Measurements from ENCODE around the gene DNAJA1. TPM values are rescaled to one million over a fixed set of nuclear protein-coding genes. Genes with fewer than 3 reads are reported as not detected.

The DNAJA1 gene
- total RNA-seq, 1 experiment from 2014 or later, result 74.5 TPM

DNA sequence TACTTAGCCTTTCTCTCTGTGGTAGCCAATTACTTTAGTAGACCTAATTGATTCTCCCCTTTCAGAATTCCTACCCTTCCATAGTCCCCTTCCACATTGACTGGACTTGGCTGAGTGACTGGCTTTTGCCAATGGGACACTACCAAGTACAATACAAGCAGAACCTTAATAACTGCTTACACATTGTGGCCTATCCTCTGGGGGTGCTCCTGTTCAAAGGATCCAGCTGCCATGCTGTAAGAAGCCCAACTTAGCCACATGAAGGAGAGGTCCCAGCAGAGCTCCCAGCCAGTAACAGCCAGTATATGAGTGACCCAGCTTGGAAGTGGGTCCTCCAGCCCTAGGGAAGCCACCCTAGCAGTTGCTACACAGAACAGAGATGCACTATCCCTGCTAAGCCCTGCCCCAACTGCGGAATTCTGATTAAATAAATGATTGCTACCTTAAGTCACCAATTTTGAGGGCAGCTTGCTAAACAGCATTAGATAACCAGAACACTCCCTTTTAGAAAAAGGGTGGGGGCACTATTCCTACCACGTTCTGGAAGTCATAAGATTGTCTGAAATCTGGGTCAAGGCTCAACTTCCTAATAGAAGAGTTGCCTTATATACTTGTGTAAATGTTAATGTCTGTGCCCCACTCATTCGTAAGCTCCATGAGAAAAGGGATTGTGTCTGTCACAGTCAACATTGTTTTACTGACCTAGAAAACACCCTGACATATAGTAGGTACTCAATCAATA is 12.6 kb upstream of the DNAJA1 start:
- Mint-ChIP-seq H3K4me1 (peaks cover 27% of the 10 kb centered on the region), H3K4me3 (no peak overlapping the region), H3K36me3 (no peaks in the 10 kb centered on the region), H3K9me3 (no peaks in the 10 kb centered on the region), H3K27ac (no peak overlapping the region), H3K27me3 (ENCODE audit: low read depth) (no peaks in the 10 kb centered on the region)
- TF ChIP-seq NR2C2 (CRISPR knock-in tag; IDR thresholded peaks at IDR 0.05), result no peak
- no peak for ATAC-seq
- ChIA-PET CTCF (no interaction called here), POLR2A (interaction anchor here (2.2 kb wide), 1 partner anchor 12 kb away, joined by 10 read pairs; the partner anchor contains the start of gene DNAJA1)
- DNase-seq (ENCODE audit: low spot score), result no peak

DNA sequence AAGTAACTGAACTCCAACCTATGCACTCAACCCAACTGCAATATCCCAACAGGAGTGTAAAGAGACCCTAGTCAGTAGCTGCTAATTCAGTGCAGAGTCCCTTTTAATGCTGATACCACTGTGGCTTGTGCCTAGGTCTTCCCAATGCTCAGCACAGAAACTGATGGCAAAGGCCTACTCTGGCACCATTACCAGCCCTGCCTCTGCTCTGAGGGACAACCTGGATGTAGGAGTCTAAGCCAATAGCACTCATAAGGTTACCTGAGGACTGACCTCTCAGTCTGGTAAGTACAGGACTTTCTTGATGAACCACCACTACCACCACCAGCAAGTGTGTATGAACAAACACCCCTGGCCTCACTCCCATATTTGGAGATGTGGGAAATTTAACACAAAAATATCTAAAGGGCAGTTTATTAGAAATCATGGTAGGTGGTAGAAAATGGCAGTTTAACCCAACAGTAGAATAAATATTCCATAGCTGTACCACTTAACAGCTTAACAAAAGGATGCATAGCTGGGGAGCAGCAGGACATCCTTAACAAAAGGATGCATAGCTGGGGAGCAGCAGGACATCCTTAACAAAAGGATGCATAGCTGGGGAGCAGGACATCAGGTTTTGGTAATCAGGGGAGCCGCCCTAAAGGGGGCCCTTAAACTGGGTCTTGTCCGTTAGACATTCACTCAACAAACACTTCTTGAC is 11.0 kb upstream of the DNAJA1 start:
- Mint-ChIP-seq H3K4me1 (peaks cover 27% of the 10 kb centered on the region), H3K4me3 (peak overlapping the region; percentile 11; the same call in 1 of the 2 replicates), H3K36me3 (no peaks in the 10 kb centered on the region), H3K9me3 (no peaks in the 10 kb centered on the region), H3K27me3 (ENCODE audit: low read depth) (no peaks in the 10 kb centered on the region), H3K27ac (peak overlapping the region; percentile 30; the same call in 1 of the 2 replicates)
- ChIA-PET POLR2A (interaction anchor here (1.0 to 1.1 kb wide), 3 partner anchors 11 to 30 kb away, joined by 3 to 10 read pairs (median 4); partner anchors contain the start of genes APTX and DNAJA1), CTCF (interaction anchor here (0.8 kb wide), 1 partner anchor 11 kb away, joined by 3 read pairs; the partner anchor contains the start of gene DNAJA1)
- TF ChIP-seq, protein P1, sequence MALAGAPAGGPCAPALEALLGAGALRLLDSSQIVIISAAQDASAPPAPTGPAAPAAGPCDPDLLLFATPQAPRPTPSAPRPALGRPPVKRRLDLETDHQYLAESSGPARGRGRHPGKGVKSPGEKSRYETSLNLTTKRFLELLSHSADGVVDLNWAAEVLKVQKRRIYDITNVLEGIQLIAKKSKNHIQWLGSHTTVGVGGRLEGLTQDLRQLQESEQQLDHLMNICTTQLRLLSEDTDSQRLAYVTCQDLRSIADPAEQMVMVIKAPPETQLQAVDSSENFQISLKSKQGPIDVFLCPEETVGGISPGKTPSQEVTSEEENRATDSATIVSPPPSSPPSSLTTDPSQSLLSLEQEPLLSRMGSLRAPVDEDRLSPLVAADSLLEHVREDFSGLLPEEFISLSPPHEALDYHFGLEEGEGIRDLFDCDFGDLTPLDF (CRISPR knock-in tag; IDR thresholded peaks at IDR 0.05), result no peak
- TF ChIP-seq JUN (CRISPR knock-in tag; IDR thresholded peaks at IDR 0.05) (no peak), CREB1 (CRISPR knock-in tag; IDR thresholded peaks at IDR 0.05) (no peak), ZNF396 (CRISPR knock-in tag; IDR thresholded peaks at IDR 0.05; ENCODE audit: borderline replicate concordance) (no peak), NR1H2 (CRISPR knock-in tag; IDR thresholded peaks at IDR 0.05) (no peak), TCF7 (CRISPR knock-in tag; IDR thresholded peaks at IDR 0.05; ENCODE audit: low read depth) (no peak)
- TF ChIP-seq, protein P2, sequence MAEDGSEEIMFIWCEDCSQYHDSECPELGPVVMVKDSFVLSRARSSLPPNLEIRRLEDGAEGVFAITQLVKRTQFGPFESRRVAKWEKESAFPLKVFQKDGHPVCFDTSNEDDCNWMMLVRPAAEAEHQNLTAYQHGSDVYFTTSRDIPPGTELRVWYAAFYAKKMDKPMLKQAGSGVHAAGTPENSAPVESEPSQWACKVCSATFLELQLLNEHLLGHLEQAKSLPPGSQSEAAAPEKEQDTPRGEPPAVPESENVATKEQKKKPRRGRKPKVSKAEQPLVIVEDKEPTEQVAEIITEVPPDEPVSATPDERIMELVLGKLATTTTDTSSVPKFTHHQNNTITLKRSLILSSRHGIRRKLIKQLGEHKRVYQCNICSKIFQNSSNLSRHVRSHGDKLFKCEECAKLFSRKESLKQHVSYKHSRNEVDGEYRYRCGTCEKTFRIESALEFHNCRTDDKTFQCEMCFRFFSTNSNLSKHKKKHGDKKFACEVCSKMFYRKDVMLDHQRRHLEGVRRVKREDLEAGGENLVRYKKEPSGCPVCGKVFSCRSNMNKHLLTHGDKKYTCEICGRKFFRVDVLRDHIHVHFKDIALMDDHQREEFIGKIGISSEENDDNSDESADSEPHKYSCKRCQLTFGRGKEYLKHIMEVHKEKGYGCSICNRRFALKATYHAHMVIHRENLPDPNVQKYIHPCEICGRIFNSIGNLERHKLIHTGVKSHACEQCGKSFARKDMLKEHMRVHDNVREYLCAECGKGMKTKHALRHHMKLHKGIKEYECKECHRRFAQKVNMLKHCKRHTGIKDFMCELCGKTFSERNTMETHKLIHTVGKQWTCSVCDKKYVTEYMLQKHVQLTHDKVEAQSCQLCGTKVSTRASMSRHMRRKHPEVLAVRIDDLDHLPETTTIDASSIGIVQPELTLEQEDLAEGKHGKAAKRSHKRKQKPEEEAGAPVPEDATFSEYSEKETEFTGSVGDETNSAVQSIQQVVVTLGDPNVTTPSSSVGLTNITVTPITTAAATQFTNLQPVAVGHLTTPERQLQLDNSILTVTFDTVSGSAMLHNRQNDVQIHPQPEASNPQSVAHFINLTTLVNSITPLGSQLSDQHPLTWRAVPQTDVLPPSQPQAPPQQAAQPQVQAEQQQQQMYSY (CRISPR knock-in tag; IDR thresholded peaks at IDR 0.05), result no peak
- ATAC-seq (peak; percentile 73), DNase-seq (ENCODE audit: low spot score) (no peak)

DNA sequence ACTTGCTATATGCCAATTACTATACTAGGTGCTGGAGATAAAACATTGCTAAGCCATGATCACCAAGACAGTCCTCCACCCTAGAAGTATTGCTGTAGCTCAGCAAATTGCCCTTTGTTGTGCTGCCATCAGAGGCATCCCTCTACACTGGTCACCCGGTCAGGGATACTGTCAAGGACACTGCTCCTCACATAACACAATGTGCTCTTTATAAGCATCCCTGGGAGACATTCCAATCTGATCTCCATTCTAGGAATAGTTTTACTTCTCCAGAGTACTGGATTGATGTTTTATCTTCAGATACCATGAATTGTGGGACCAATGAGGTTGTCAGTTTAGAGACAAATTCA is 10.4 kb upstream of the DNAJA1 start:
- H3K4me1 Mint-ChIP-seq, result peaks cover 29% of the 10 kb centered on the region
- ChIA-PET CTCF (interaction anchor here (0.8 kb wide), 1 partner anchor 10 kb away, joined by 3 read pairs; the partner anchor contains the start of gene DNAJA1), POLR2A (interaction anchor here (1.0 kb wide), 2 partner anchors 10 to 13 kb away, joined by 3 to 10 read pairs; partner anchors contain the start of genes APTX and DNAJA1)
- DNase-seq (ENCODE audit: low spot score) (no peak), ATAC-seq (peak; percentile 50)
- peak overlapping the region; percentile 30; the same call in 1 of the 2 replicates for H3K27ac Mint-ChIP-seq
- no peaks in the 10 kb centered on the region for H3K9me3 Mint-ChIP-seq
- no peaks in the 10 kb centered on the region for H3K36me3 Mint-ChIP-seq
- no peak overlapping the region for H3K4me3 Mint-ChIP-seq
- H3K27me3 Mint-ChIP-seq (ENCODE audit: low read depth), result no peaks in the 10 kb centered on the region
- TF ChIP-seq NFYB (CRISPR knock-in tag; conservative IDR thresholded peaks at IDR 0.05; ENCODE audit: low read depth) (no peak), CREM (CRISPR knock-in tag; IDR thresholded peaks at IDR 0.05) (no peak), NFE2L1 (CRISPR knock-in tag; IDR thresholded peaks at IDR 0.05) (no peak), TP53 (CRISPR knock-in tag; IDR thresholded peaks at IDR 0.05) (no peak), PRRX2 (CRISPR knock-in tag; IDR thresholded peaks at IDR 0.05) (no peak), FOXP1 (CRISPR knock-in tag; IDR thresholded peaks at IDR 0.05; ENCODE audit: borderline replicate concordance) (no peak), NFATC4 (CRISPR knock-in tag; IDR thresholded peaks at IDR 0.05) (no peak), ZNF423 (CRISPR knock-in tag; IDR thresholded peaks at IDR 0.05) (no peak)
- TF ChIP-seq, protein P3, sequence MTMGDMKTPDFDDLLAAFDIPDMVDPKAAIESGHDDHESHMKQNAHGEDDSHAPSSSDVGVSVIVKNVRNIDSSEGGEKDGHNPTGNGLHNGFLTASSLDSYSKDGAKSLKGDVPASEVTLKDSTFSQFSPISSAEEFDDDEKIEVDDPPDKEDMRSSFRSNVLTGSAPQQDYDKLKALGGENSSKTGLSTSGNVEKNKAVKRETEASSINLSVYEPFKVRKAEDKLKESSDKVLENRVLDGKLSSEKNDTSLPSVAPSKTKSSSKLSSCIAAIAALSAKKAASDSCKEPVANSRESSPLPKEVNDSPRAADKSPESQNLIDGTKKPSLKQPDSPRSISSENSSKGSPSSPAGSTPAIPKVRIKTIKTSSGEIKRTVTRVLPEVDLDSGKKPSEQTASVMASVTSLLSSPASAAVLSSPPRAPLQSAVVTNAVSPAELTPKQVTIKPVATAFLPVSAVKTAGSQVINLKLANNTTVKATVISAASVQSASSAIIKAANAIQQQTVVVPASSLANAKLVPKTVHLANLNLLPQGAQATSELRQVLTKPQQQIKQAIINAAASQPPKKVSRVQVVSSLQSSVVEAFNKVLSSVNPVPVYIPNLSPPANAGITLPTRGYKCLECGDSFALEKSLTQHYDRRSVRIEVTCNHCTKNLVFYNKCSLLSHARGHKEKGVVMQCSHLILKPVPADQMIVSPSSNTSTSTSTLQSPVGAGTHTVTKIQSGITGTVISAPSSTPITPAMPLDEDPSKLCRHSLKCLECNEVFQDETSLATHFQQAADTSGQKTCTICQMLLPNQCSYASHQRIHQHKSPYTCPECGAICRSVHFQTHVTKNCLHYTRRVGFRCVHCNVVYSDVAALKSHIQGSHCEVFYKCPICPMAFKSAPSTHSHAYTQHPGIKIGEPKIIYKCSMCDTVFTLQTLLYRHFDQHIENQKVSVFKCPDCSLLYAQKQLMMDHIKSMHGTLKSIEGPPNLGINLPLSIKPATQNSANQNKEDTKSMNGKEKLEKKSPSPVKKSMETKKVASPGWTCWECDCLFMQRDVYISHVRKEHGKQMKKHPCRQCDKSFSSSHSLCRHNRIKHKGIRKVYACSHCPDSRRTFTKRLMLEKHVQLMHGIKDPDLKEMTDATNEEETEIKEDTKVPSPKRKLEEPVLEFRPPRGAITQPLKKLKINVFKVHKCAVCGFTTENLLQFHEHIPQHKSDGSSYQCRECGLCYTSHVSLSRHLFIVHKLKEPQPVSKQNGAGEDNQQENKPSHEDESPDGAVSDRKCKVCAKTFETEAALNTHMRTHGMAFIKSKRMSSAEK (CRISPR knock-in tag; IDR thresholded peaks at IDR 0.05; ENCODE audit: borderline replicate concordance), result no peak
- TF ChIP-seq, protein P4, sequence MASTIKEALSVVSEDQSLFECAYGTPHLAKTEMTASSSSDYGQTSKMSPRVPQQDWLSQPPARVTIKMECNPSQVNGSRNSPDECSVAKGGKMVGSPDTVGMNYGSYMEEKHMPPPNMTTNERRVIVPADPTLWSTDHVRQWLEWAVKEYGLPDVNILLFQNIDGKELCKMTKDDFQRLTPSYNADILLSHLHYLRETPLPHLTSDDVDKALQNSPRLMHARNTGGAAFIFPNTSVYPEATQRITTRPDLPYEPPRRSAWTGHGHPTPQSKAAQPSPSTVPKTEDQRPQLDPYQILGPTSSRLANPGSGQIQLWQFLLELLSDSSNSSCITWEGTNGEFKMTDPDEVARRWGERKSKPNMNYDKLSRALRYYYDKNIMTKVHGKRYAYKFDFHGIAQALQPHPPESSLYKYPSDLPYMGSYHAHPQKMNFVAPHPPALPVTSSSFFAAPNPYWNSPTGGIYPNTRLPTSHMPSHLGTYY (CRISPR knock-in tag; IDR thresholded peaks at IDR 0.05), result no peak

Data from WTC11 (cell line).